PC-3 (cell line): ENCODE measurements around the gene CYFIP2. TPM values are rescaled to one million over a fixed set of nuclear protein-coding genes. Genes with fewer than 3 reads are reported as not detected.

Experiments used
- ATAC-seq: fragments of 200-7000 bp; cut with Tn5 transposase; 2 replicates; pipeline ENCODE4 v1.9.1; 2020; ENCODE audit warnings: mild to moderate bottlenecking, moderate library complexity
- BruUV-seq: library from RNA; stranded (reverse); fragments of 400-500 nt; replicated peaks from 2 replicates; lab custom pipeline; 2021; lab: Mats Ljungman, UMichigan
- CTCF ChIA-PET: fragments of 300-600 bp; sonication (Branson Sonifier 250); formaldehyde crosslinking; loops from one replicate; lab custom pipeline; 2022; ENCODE audit warnings: antibody characterized with exemption; lab: Charles Lee
- POLR2A ChIA-PET: fragments of 300-600 bp; sonication (Branson Sonifier 250); formaldehyde crosslinking; loops from one replicate; lab custom pipeline; 2022; ENCODE audit warnings: antibody characterized with exemption; ENCODE audit not compliant: unreplicated experiment; lab: Charles Lee
- DNase-seq: peaks from one replicate; pipeline ENCODE4 v3.0.0-alpha.2; 2015
- H2AFZ ChIP-seq: fragments of 300-600 bp; sonication (generic); 2 replicates; pipeline ENCODE4 v1.6.0; 2016; ENCODE audit warnings: antibody characterized with exemption, low read length
- H3F3A ChIP-seq: fragments of 300-600 bp; sonication (generic); one replicate; pipeline ENCODE4 v1.6.0; 2017; ENCODE audit warnings: antibody characterized with exemption, low read length, control low read depth, mild to moderate bottlenecking; ENCODE audit not compliant: unreplicated experiment
- H3K27ac ChIP-seq: fragments of 300-600 bp; sonication (generic); 2 replicates; pipeline ENCODE4 v1.5.1; 2016; ENCODE audit warnings: mild to moderate bottlenecking, low read length
- H3K27me3 ChIP-seq: fragments of 300-600 bp; sonication (generic); 2 replicates; pipeline ENCODE4 v1.6.1; 2016; ENCODE audit warnings: low read length, mixed read lengths
- H3K36me3 ChIP-seq: fragments of 300-600 bp; sonication (generic); 2 replicates; pipeline ENCODE4 v1.6.1; 2016; ENCODE audit warnings: low read depth, mixed run types, low read length, mixed read lengths
- H3K4me1 ChIP-seq: fragments of 300-600 bp; sonication (generic); 2 replicates; pipeline ENCODE4 v1.5.1; 2016; ENCODE audit warnings: low read length; ENCODE audit not compliant: insufficient read depth
- H3K4me2 ChIP-seq: fragments of 300-600 bp; sonication (generic); 2 replicates; pipeline ENCODE4 v1.6.0; 2016; ENCODE audit warnings: low read length
- H3K4me3 ChIP-seq: fragments of 300-600 bp; sonication (generic); 2 replicates; pipeline ENCODE4 v1.5.1; 2016; ENCODE audit warnings: mild to moderate bottlenecking, low read length, mixed read lengths
- H3K79me2 ChIP-seq: fragments of 300-600 bp; sonication (generic); 2 replicates; pipeline ENCODE4 v1.6.1; 2017; ENCODE audit warnings: low read length, mixed read lengths
- H3K9ac ChIP-seq: fragments of 300-600 bp; sonication (generic); 2 replicates; pipeline ENCODE4 v1.6.0; 2016; ENCODE audit warnings: mild to moderate bottlenecking, low read length
- H3K9me2 ChIP-seq: fragments of 300-600 bp; sonication (generic); replicated peaks from 2 replicates; pipeline ENCODE4 v1.6.1; 2016; ENCODE audit warnings: mixed run types, low read length, mixed read lengths
- H3K9me3 ChIP-seq: fragments of 300-600 bp; sonication (generic); 2 replicates; pipeline ENCODE4 v1.6.1; 2016; ENCODE audit warnings: low read length, mixed read lengths
- H4K20me1 ChIP-seq: fragments of 300-600 bp; sonication (generic); 2 replicates; pipeline ENCODE4 v1.6.1; 2016; ENCODE audit warnings: low read length, mixed read lengths
- EZH2 ChIP-seq: fragments of 300-600 bp; sonication (generic); IDR thresholded peaks from one replicate; pipeline ENCODE4 v1.6.1; 2017; ENCODE audit warnings: antibody characterized with exemption, mild to moderate bottlenecking, low read length; ENCODE audit not compliant: unreplicated experiment
- EZH2phosphoT487 ChIP-seq: fragments of 300-600 bp; sonication (generic); IDR thresholded peaks from 2 replicates; pipeline ENCODE4 v1.6.1; 2018; ENCODE audit warnings: mild to moderate bottlenecking, antibody characterized with exemption, low read length, borderline replicate concordance
- intact Hi-C: fragments of 100-400 bp; cut with micrococcal nuclease; formaldehyde crosslinking; loops from 2 replicates; pipeline ENCODE4 v1.9.0; 2023
- total RNA-seq: library from RNA; depleted of rRNA; stranded (reverse); fragments of >200 nt; gene quantifications from 2 replicates; pipeline ENCODE4 v1.2.3, GENCODE V29; 2014
- TF ChIP-seq, protein P1 (sequence below): fragments of 300-600 bp; sonication (generic); conservative IDR thresholded peaks from 2 replicates; pipeline ENCODE4 v1.5.1; 2017; ENCODE audit warnings: antibody characterized with exemption, low read depth, mild to moderate bottlenecking, low read length

Gene CYFIP2
- total RNA-seq, 1 experiment from 2014 or later: 36.0 TPM

GRCh38 chr5:157324237-157324636 lies 58.3 kb downstream of the CYFIP2 start:
- H3K27me3 ChIP-seq: no peaks in the 10 kb centered on the region
- H3K9me3 ChIP-seq: no peaks in the 10 kb centered on the region
- ATAC-seq (no peak), DNase-seq (no peak)
- no peaks in the 10 kb centered on the region for H3K36me3 ChIP-seq
- no peak overlapping the region for H3K9ac ChIP-seq
- H3F3A ChIP-seq: no peaks in the 10 kb centered on the region
- ChIA-PET POLR2A (interaction anchor here (0.6 kb wide), 1 partner anchor 407 kb away, joined by 5 read pairs; no protein-coding TSS in a partner anchor), CTCF (no interaction called here)
- H4K20me1 ChIP-seq: no peaks in the 10 kb centered on the region
- H3K79me2 ChIP-seq: no peaks in the 10 kb centered on the region
- TF ChIP-seq, protein P1, sequence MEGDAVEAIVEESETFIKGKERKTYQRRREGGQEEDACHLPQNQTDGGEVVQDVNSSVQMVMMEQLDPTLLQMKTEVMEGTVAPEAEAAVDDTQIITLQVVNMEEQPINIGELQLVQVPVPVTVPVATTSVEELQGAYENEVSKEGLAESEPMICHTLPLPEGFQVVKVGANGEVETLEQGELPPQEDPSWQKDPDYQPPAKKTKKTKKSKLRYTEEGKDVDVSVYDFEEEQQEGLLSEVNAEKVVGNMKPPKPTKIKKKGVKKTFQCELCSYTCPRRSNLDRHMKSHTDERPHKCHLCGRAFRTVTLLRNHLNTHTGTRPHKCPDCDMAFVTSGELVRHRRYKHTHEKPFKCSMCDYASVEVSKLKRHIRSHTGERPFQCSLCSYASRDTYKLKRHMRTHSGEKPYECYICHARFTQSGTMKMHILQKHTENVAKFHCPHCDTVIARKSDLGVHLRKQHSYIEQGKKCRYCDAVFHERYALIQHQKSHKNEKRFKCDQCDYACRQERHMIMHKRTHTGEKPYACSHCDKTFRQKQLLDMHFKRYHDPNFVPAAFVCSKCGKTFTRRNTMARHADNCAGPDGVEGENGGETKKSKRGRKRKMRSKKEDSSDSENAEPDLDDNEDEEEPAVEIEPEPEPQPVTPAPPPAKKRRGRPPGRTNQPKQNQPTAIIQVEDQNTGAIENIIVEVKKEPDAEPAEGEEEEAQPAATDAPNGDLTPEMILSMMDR: peak; percentile 66
- TF ChIP-seq EZH2phosphoT487: no peak
- no peak overlapping the region for H3K27ac ChIP-seq
- no peaks in the 10 kb centered on the region for H3K9me2 ChIP-seq
- H2AFZ ChIP-seq: no peak overlapping the region
- H3K4me1 ChIP-seq: peaks cover 13% of the 10 kb centered on the region
- intact Hi-C loops: no loop called here
- H3K4me2 ChIP-seq: no peak overlapping the region
- BruUV-seq: no TSS peak
- no peak overlapping the region for H3K4me3 ChIP-seq

- ATAC-seq (no peak), DNase-seq (no peak)
- H3K9ac ChIP-seq: no peak overlapping the region
- no peaks in the 10 kb centered on the region for H3K27me3 ChIP-seq
- no peaks in the 10 kb centered on the region for H3K36me3 ChIP-seq
- no peaks in the 10 kb centered on the region for H3F3A ChIP-seq
- no peak overlapping the region for H3K27ac ChIP-seq
- ChIA-PET CTCF (interaction anchor here (0.5 kb wide), 1 partner anchor 144 kb away, joined by 3 read pairs; no protein-coding TSS in a partner anchor), POLR2A (interaction anchor here (0.8 kb wide), 1 partner anchor 61 kb away, joined by 7 read pairs; no protein-coding TSS in a partner anchor)
- H3K9me3 ChIP-seq: no peaks in the 10 kb centered on the region
- no peaks in the 10 kb centered on the region for H3K9me2 ChIP-seq
- TF ChIP-seq EZH2 (no peak), EZH2phosphoT487 (no peak)
- TF ChIP-seq, protein P1: no peak
- no peak overlapping the region for H2AFZ ChIP-seq
- H3K79me2 ChIP-seq: no peaks in the 10 kb centered on the region
- intact Hi-C loops: no loop called here
- H3K4me2 ChIP-seq: no peak overlapping the region
- H3K4me1 ChIP-seq: peaks cover 13% of the 10 kb centered on the region
- no TSS peak for BruUV-seq
- H3K4me3 ChIP-seq: no peak overlapping the region
- H4K20me1 ChIP-seq: no peaks in the 10 kb centered on the region
Measured at GRCh38 chr5:157326440-157327005, 60.6 kb downstream of the CYFIP2 start.

GRCh38 chr5:157327771-157328170 lies 61.8 kb downstream of the CYFIP2 start:
- CTCF ChIA-PET: interaction anchor here (0.6 to 2.1 kb wide), 10 partner anchors 15 to 421 kb away, joined by 3 to 32 read pairs (median 8); partner anchors contain the start of gene LSM11
- H3F3A ChIP-seq: no peaks in the 10 kb centered on the region
- intact Hi-C loops: loop anchor here (1.0 to 2.0 kb wide), 6 partner anchors 45 to 416 kb away; partner anchors contain the start of gene LSM11
- no TSS peak for BruUV-seq
- H3K9me3 ChIP-seq: no peaks in the 10 kb centered on the region
- no peaks in the 10 kb centered on the region for H3K9me2 ChIP-seq
- peaks cover 13% of the 10 kb centered on the region for H3K4me1 ChIP-seq
- peak overlapping the region; percentile 78 for H3K4me2 ChIP-seq
- no peak overlapping the region for H3K9ac ChIP-seq
- H4K20me1 ChIP-seq: no peaks in the 10 kb centered on the region
- ATAC-seq (peak; percentile 29), DNase-seq (peak; percentile 8)
- H3K27ac ChIP-seq: no peak overlapping the region
- peak overlapping the region; percentile 80 for H2AFZ ChIP-seq
- H3K36me3 ChIP-seq: no peaks in the 10 kb centered on the region
- no peaks in the 10 kb centered on the region for H3K79me2 ChIP-seq
- POLR2A ChIA-PET: no interaction called here
- peak overlapping the region; percentile 61; the same call in 1 of the 2 replicates for H3K4me3 ChIP-seq
- TF ChIP-seq, protein P1: no peak
- no peak for TF ChIP-seq EZH2
- TF ChIP-seq EZH2phosphoT487: no peak
- H3K27me3 ChIP-seq: no peaks in the 10 kb centered on the region
